ENCODE results near the gene BPIFB1.

BPIFB1 gene

GRCh38 chr20:33239418-33239817 lies 43.6 kb upstream of the BPIFB1 start:
- Histone ChIP-seq H3K36me3 (ENCODE audit: control insufficient read depth, insufficient read depth, low read length) (no peaks in the 10 kb centered on the region), H3K27me3 (replicated peaks; ENCODE audit: control insufficient read depth, insufficient read depth, low read length) (no peaks in the 10 kb centered on the region), H3K4me3 (replicated peaks; ENCODE audit: low read depth, low read length) (no peak overlapping the region)
- DNase-seq (ENCODE audit: extremely low read depth, insufficient read length), result no peak
- no peak for TF ChIP-seq CTCF (IDR thresholded peaks at IDR 0.05; ENCODE audit: insufficient read depth, low read length, poor library complexity, severe bottlenecking)

- no peak for DNase-seq (ENCODE audit: extremely low read depth, insufficient read length)
Observed at GRCh38 chr20:33239979-33240736, 42.9 kb upstream of the BPIFB1 start.

DNA sequence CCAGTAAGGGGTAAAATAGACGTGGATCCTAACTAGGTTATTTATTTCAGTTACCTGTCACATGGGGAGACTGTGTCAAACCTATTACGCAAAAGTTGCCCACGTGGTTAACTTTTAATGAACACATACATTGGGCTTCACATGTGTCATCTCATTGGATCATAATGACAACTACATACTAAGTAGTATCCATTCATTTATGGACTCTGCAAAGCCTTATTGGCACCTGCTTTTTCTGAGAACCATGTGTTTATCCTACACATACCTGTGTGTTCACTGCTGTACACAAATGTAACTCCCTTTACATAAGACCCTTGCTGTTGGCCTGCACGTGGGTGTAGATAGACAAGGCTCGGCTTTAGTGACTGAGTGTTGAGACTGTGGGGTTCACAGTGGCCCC lies 42.1 kb upstream of the BPIFB1 start:
- no peak for TF ChIP-seq CTCF (IDR thresholded peaks at IDR 0.05; ENCODE audit: insufficient read depth, low read length, poor library complexity, severe bottlenecking)
- no peak for DNase-seq (ENCODE audit: extremely low read depth, insufficient read length)
- Histone ChIP-seq H3K4me3 (replicated peaks; ENCODE audit: low read depth, low read length) (no peak overlapping the region), H3K36me3 (ENCODE audit: control insufficient read depth, insufficient read depth, low read length) (no peaks in the 10 kb centered on the region), H3K27me3 (replicated peaks; ENCODE audit: control insufficient read depth, insufficient read depth, low read length) (no peaks in the 10 kb centered on the region)

More at GRCh38 chr20:33239979-33240736, 42.9 kb upstream of the BPIFB1 start:
- Histone ChIP-seq H3K27me3 (replicated peaks; ENCODE audit: control insufficient read depth, insufficient read depth, low read length) (no peaks in the 10 kb centered on the region), H3K36me3 (ENCODE audit: control insufficient read depth, insufficient read depth, low read length) (no peaks in the 10 kb centered on the region), H3K4me3 (replicated peaks; ENCODE audit: low read depth, low read length) (no peak overlapping the region)
- no peak for TF ChIP-seq CTCF (IDR thresholded peaks at IDR 0.05; ENCODE audit: insufficient read depth, low read length, poor library complexity, severe bottlenecking)

DNA sequence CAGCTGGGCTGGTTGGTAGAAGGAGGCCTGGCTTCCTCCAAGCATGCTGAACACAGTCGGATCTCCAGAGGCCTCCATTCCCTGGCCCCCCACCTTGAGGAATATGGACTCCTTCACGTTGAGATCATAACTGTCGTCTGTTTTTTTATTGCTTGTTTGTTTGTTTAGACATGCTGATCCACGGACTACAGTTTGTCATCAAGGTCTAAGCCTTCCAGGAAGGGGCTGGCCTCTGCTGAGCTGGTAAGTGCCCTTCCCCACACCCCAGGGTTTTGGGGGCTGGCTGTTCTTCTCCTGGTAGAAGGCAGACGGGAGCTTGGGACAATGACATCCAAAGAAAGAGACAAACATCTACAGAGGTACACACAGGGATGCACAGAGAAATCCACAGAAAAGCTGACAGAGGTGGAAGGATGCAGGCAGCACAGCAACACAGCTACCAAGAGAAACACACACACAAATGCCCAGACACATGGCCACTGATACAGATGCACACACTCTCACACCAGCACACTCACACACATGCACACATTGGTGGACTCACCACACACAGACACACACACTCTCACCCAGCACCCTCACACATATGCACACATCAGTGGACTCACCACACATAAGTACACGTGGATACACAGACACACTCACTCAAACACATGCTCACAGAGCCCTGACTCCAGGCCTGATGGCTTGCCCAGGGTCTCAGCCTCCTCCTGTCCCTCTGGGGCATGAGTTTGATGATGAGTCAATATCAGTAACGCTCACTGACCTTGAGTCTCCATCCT lies 40.5 kb upstream of the BPIFB1 start:
- Histone ChIP-seq H3K36me3 (ENCODE audit: control insufficient read depth, insufficient read depth, low read length) (no peaks in the 10 kb centered on the region), H3K4me3 (replicated peaks; ENCODE audit: low read depth, low read length) (no peak overlapping the region), H3K27me3 (replicated peaks; ENCODE audit: control insufficient read depth, insufficient read depth, low read length) (no peaks in the 10 kb centered on the region)
- DNase-seq (ENCODE audit: extremely low read depth, insufficient read length), result no peak
- TF ChIP-seq CTCF (IDR thresholded peaks at IDR 0.05; ENCODE audit: insufficient read depth, low read length, poor library complexity, severe bottlenecking), result no peak

DNA sequence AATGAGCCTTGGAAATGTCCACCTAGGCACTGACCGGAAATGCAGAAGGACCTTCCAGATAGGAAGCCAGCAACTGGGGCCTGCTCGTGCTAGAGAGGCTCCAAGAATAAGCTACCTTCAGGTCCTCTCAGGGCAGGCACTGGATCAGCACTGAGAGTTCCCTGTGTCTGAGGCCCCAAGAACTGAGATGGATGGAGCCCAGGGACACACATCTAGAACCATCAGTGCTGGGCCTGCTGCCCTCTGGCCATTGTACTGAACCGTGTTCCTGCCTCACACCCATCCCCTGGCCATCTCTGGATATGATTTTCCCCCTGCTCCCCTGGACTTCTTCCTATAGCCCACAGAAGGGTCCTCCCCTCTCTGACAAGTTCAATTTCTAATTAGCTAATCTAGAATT lies 36.9 kb upstream of the BPIFB1 start:
- no peak for DNase-seq (ENCODE audit: extremely low read depth, insufficient read length)
- no peak for TF ChIP-seq CTCF (IDR thresholded peaks at IDR 0.05; ENCODE audit: insufficient read depth, low read length, poor library complexity, severe bottlenecking)
- Histone ChIP-seq H3K27me3 (replicated peaks; ENCODE audit: control insufficient read depth, insufficient read depth, low read length) (no peaks in the 10 kb centered on the region), H3K4me3 (replicated peaks; ENCODE audit: low read depth, low read length) (no peak overlapping the region), H3K36me3 (ENCODE audit: control insufficient read depth, insufficient read depth, low read length) (no peaks in the 10 kb centered on the region)
